Sigmoid colon (tissue), 7 donors: ENCODE measurements around the gene ADAMTSL1. TPM values are rescaled to one million over a fixed set of nuclear protein-coding genes. Genes with fewer than 3 reads are reported as not detected.
A peak's percentile ranks its signal among the peaks of the same experiment; 100 is the strongest.

ENCODE experiments used
- DNase-seq: peaks from one replicate; pipeline ENCODE4 v3.0.0-alpha.2; 2019
- H3K27ac ChIP-seq, 4 donors: fragments of 200-600 bp; sonication (generic); one replicate each; pipeline ENCODE4 v1.5.1; 2016 to 2019; ENCODE audit warnings: mild to moderate bottlenecking in 1 of 4
- H3K27me3 ChIP-seq, 3 donors: fragments of 200-600 bp; sonication (generic); one replicate each; pipeline ENCODE4 v1.5.1; 2019; ENCODE audit warnings: mild to moderate bottlenecking in 1 of 3
- H3K36me3 ChIP-seq, 4 donors: fragments of 200-600 bp; sonication (generic); one replicate each; pipeline ENCODE4 v1.5.1; 2016 to 2019
- H3K4me1 ChIP-seq, 4 donors: fragments of 200-600 bp; sonication (generic); one replicate each; pipeline ENCODE4 v1.5.1; 2017 to 2019
- H3K4me3 ChIP-seq, 4 donors: fragments of 200-600 bp; sonication (generic); one replicate each; pipeline ENCODE4 v1.5.1; 2017 to 2019; ENCODE audit warnings: mild to moderate bottlenecking in 2 of 4, moderate library complexity in 1 of 4
- H3K9me3 ChIP-seq, 4 donors: fragments of 200-600 bp in 3 of 4; sonication (generic) in 3 of 4; one replicate each; pipeline versions ENCODE4 v1.5.1 to v1.6.1; 2013 to 2019
- CTCF ChIP-seq, 4 experiments: fragments of 450-650 bp in 3 of 4; fragments of 200-600 bp in 1 of 4; IDR thresholded peaks; one replicate each; pipeline ENCODE4 v1.5.1; 2016 to 2019; ENCODE audit warnings: antibody characterized with exemption in 4 of 4, mild to moderate bottlenecking in 3 of 4, moderate library complexity in 2 of 4
- EP300 ChIP-seq, 4 donors: sonication (generic); formaldehyde crosslinking; IDR thresholded peaks; one replicate each; pipeline ENCODE4 v1.6.1; 2017; ENCODE audit warnings: antibody characterized with exemption in 4 of 4
- POLR2A ChIP-seq, 2 donors: fragments of 450-650 bp; IDR thresholded peaks; one replicate each; pipeline ENCODE4 v1.6.1; 2016; ENCODE audit warnings: antibody characterized with exemption in 2 of 2, mild to moderate bottlenecking in 2 of 2, moderate library complexity in 2 of 2
- POLR2AphosphoS5 ChIP-seq, 4 donors: sonication (generic); formaldehyde crosslinking; IDR thresholded peaks; one replicate each; pipeline ENCODE4 v1.6.1; 2017; ENCODE audit warnings: antibody characterized with exemption in 4 of 4
- WGBS, 2 donors: extraction: QIAGEN DNeasy Blood & Tissue Kit; methylation state at CpG; one replicate each; pipeline ENCODE4 v1.1.7; 2013; 5-methylcytosine and 5-hydroxymethylcytosine counted together
- intact Hi-C: fragments of 100-400 bp; cut with DNase I; formaldehyde crosslinking; loops from one replicate; pipeline ENCODE4 v1.15.1; 2023
- polyA plus RNA-seq, 3 donors: library from polyadenylated mRNA; stranded (reverse); fragments of 200-250 nt; gene quantifications; one replicate each; pipeline ENCODE4 v1.2.3, GENCODE V29; 2013
- total RNA-seq, 4 donors: library from RNA; depleted of rRNA; stranded (reverse); fragments of >200 nt; gene quantifications; one replicate each; pipeline ENCODE4 v1.1.0, GENCODE V29; 2016
- donor health status: healthy with polysubstance abuse.
- donor health status: Bipolar disorder and iron deficiency.
- donor health status: healthy.

ADAMTSL1 gene
- total and polyA plus RNA-seq, 7 donors: 1.4 to 13.6 (median 6.5) TPM

- DNase-seq: no peak
- Histone ChIP-seq H3K9me3 (no peaks in the 10 kb centered on the region), H3K4me3 (no peak overlapping the region), H3K27ac (no peak overlapping the region), H3K36me3 (no peaks in the 10 kb centered on the region), H3K4me1 (peaks cover 0 to 38% (median 29%) of the 10 kb centered on the region in 4 donors), H3K27me3 (no peaks in the 10 kb centered on the region)
- TF ChIP-seq POLR2AphosphoS5 (IDR thresholded peaks at IDR 0.05) (no peak), CTCF (IDR thresholded peaks at IDR 0.05) (no peak), POLR2A (IDR thresholded peaks at IDR 0.05) (no peak), EP300 (IDR thresholded peaks at IDR 0.05) (no peak)
- 83 to 89% methylated on average over 5 of the region's 5 CpGs for WGBS, 2 donors
- intact Hi-C loops: loop anchor here (10.0 kb wide), 2 partner anchors 108 to 188 kb away; no protein-coding TSS in a partner anchor
Observed at GRCh38 chr9:18496256-18497000, 22.5 kb downstream of the ADAMTSL1 start.

- no peak for DNase-seq
- H3K36me3 ChIP-seq: no peaks in the 10 kb centered on the region
- WGBS, 2 donors: 64 to 82% methylated on average over 3 of the region's 3 CpGs
- intact Hi-C loops: loop anchor here (10.0 kb wide), 2 partner anchors 106 to 186 kb away; no protein-coding TSS in a partner anchor
- TF ChIP-seq POLR2A (IDR thresholded peaks at IDR 0.05): no peak
- peak in 2 of 4 donors; percentile 18 to 24 for TF ChIP-seq POLR2AphosphoS5 (IDR thresholded peaks at IDR 0.05)
- no peak for TF ChIP-seq CTCF (IDR thresholded peaks at IDR 0.05)
- TF ChIP-seq EP300 (IDR thresholded peaks at IDR 0.05): no peak
- no peak overlapping the region for H3K4me3 ChIP-seq
- peaks cover 0 to 34% (median 23%) of the 10 kb centered on the region in 4 donors for H3K4me1 ChIP-seq
- no peaks in the 10 kb centered on the region for H3K27me3 ChIP-seq
- no peak overlapping the region for H3K27ac ChIP-seq
- H3K9me3 ChIP-seq: no peaks in the 10 kb centered on the region
Observed at GRCh38 chr9:18499062-18499461, 25.1 kb downstream of the ADAMTSL1 start.

DNA sequence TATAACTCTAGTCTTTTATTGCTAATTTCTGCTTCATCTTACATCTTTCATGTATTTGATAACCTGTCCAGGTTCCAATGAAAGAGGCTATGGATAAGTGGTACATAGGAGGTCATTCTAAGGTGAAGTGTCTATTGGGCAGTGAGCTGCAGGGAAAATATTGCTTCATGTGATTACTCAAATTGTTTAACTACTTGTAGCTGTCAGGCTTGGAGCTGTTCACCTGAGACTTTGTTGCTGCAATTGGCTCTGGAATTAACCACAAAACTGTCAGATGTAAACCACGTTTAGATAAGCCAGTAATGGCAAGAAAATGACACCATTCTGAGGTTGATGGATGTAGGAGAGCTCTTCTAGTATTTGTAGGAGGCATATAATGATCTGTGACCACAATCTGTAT, 26.0 kb downstream of the ADAMTSL1 start:
- Histone ChIP-seq H3K36me3 (no peaks in the 10 kb centered on the region), H3K27me3 (no peaks in the 10 kb centered on the region), H3K4me1 (peaks cover 0 to 34% (median 23%) of the 10 kb centered on the region in 4 donors), H3K4me3 (no peak overlapping the region), H3K9me3 (no peaks in the 10 kb centered on the region), H3K27ac (no peak overlapping the region)
- intact Hi-C loops: loop anchor here (10.0 kb wide), 2 partner anchors 105 to 185 kb away; no protein-coding TSS in a partner anchor
- 6 to 38% methylated on average over 1 of the region's 1 CpG for WGBS, 2 donors
- TF ChIP-seq POLR2A (IDR thresholded peaks at IDR 0.05) (no peak), POLR2AphosphoS5 (IDR thresholded peaks at IDR 0.05) (no peak), EP300 (IDR thresholded peaks at IDR 0.05) (no peak), CTCF (IDR thresholded peaks at IDR 0.05) (no peak)
- no peak for DNase-seq

- Histone ChIP-seq H3K27ac (no peak overlapping the region), H3K27me3 (no peaks in the 10 kb centered on the region), H3K9me3 (no peaks in the 10 kb centered on the region), H3K36me3 (no peaks in the 10 kb centered on the region), H3K4me3 (no peak overlapping the region), H3K4me1 (peaks cover 0 to 34% (median 23%) of the 10 kb centered on the region in 4 donors)
- DNase-seq: no peak
- TF ChIP-seq EP300 (IDR thresholded peaks at IDR 0.05) (no peak), POLR2AphosphoS5 (IDR thresholded peaks at IDR 0.05) (no peak), POLR2A (IDR thresholded peaks at IDR 0.05) (no peak), CTCF (IDR thresholded peaks at IDR 0.05) (no peak)
- intact Hi-C loops: no loop called here
- 95% methylated on average over 1 of the region's 1 CpG for WGBS, 2 donors
Observed at GRCh38 chr9:18500451-18500850, 26.5 kb downstream of the ADAMTSL1 start.
